HepG2 (cell line): ENCODE results near the gene INTS4. TPM values are rescaled to one million over a fixed set of nuclear protein-coding genes. Genes with fewer than 3 reads are reported as not detected.

ENCODE experiments used
- HNRNPL ChIP-seq: fragments of 200-400 bp; formaldehyde crosslinking; IDR thresholded peaks from 2 replicates; pipeline ENCODE4 v1.6.1; 2017; ENCODE audit warnings: mild to moderate bottlenecking, low read depth, low read length
- HOXA3 ChIP-seq: sonication (generic); formaldehyde crosslinking; IDR thresholded peaks from 2 replicates; pipeline ENCODE4 v1.5.0; 2020; ENCODE audit warnings: missing genetic modification reagents
- MIER2 ChIP-seq: IDR thresholded peaks from 2 replicates; pipeline ENCODE4 v1.6.1; 2016; ENCODE audit warnings: missing biosample characterization, missing genetic modification reagents
- PAX8 ChIP-seq: sonication (generic); formaldehyde crosslinking; IDR thresholded peaks from 2 replicates; pipeline ENCODE4 v1.8.0; 2022; ENCODE audit warnings: mild to moderate bottlenecking, missing genetic modification reagents, borderline replicate concordance
- SCMH1 ChIP-seq: sonication (generic); formaldehyde crosslinking; IDR thresholded peaks from 2 replicates; pipeline ENCODE4 v1.9.0; 2021; ENCODE audit warnings: missing genetic modification reagents, mild to moderate bottlenecking, borderline replicate concordance
- XBP1 ChIP-seq: sonication (generic); formaldehyde crosslinking; IDR thresholded peaks from 2 replicates; pipeline ENCODE4 v1.5.0; 2020; ENCODE audit warnings: missing genetic modification reagents
- ZNF775 ChIP-seq: sonication (generic); formaldehyde crosslinking; IDR thresholded peaks from 2 replicates; pipeline ENCODE4 v1.4.0; 2020; ENCODE audit warnings: missing genetic modification reagents, mild to moderate bottlenecking, moderate library complexity, borderline replicate concordance
- ZNF782 ChIP-seq: sonication (generic); formaldehyde crosslinking; IDR thresholded peaks from 2 replicates; pipeline ENCODE4 v1.4.0; 2020; ENCODE audit warnings: missing genetic modification reagents, mild to moderate bottlenecking, borderline replicate concordance
- polyA plus RNA-seq, 8 experiments: library from polyadenylated mRNA; depleted of rRNA in 3 of 8; stranded (reverse) in 7 of 8; unstranded in 1 of 8; fragments of >200 nt; fragmentation: Illumina TruSeq in 4 of 8; extraction: Trizol in 4 of 8; gene quantifications; 2 replicates each; pipeline versions ENCODE4 v1.2.1 to v1.2.3, GENCODE V29; 2011 to 2016; ENCODE audit warnings: low read depth in 4 of 8, missing spikeins in 1 of 8, mixed read lengths in 1 of 8; ENCODE audit not compliant: insufficient read depth in 1 of 8
- total RNA-seq, 5 experiments: library from RNA; depleted of rRNA; stranded (reverse); fragments of >200 nt; fragmentation: Illumina TruSeq; extraction: Trizol; gene quantifications; 2 replicates each; pipeline ENCODE4 v1.2.3, GENCODE V29; 2016; ENCODE audit warnings: low read depth in 1 of 5
- TF ChIP-seq, protein P1 (sequence below): sonication (generic); formaldehyde crosslinking; IDR thresholded peaks from 2 replicates; pipeline ENCODE4 v1.9.0; 2021; ENCODE audit warnings: missing genetic modification reagents, borderline replicate concordance
- TF ChIP-seq, protein P2 (sequence below): sonication (generic); formaldehyde crosslinking; conservative IDR thresholded peaks from 2 replicates; pipeline ENCODE4 v1.4.0; 2020; ENCODE audit warnings: missing genetic modification reagents
- TF ChIP-seq, protein P3 (sequence below): sonication (generic); formaldehyde crosslinking; IDR thresholded peaks from 2 replicates; pipeline ENCODE4 v1.9.0; 2021; ENCODE audit warnings: missing genetic modification reagents, borderline replicate concordance
- TF ChIP-seq, protein P4 (sequence below): IDR thresholded peaks from 2 replicates; pipeline ENCODE4 v1.6.1; 2012; ENCODE audit warnings: low read length, improper control_type of control experiment
- TF ChIP-seq, protein P5 (sequence below): sonication (generic); formaldehyde crosslinking; IDR thresholded peaks from 2 replicates; pipeline ENCODE4 v1.5.0; 2020; ENCODE audit warnings: missing genetic modification reagents, mild to moderate bottlenecking, borderline replicate concordance

The INTS4 gene
- total and polyA plus RNA-seq, 2 of the 13 experiments (the other 11 are each of a cell fraction or from before 2014, with no cell fraction given), result 37.3 to 44.8 TPM

DNA sequence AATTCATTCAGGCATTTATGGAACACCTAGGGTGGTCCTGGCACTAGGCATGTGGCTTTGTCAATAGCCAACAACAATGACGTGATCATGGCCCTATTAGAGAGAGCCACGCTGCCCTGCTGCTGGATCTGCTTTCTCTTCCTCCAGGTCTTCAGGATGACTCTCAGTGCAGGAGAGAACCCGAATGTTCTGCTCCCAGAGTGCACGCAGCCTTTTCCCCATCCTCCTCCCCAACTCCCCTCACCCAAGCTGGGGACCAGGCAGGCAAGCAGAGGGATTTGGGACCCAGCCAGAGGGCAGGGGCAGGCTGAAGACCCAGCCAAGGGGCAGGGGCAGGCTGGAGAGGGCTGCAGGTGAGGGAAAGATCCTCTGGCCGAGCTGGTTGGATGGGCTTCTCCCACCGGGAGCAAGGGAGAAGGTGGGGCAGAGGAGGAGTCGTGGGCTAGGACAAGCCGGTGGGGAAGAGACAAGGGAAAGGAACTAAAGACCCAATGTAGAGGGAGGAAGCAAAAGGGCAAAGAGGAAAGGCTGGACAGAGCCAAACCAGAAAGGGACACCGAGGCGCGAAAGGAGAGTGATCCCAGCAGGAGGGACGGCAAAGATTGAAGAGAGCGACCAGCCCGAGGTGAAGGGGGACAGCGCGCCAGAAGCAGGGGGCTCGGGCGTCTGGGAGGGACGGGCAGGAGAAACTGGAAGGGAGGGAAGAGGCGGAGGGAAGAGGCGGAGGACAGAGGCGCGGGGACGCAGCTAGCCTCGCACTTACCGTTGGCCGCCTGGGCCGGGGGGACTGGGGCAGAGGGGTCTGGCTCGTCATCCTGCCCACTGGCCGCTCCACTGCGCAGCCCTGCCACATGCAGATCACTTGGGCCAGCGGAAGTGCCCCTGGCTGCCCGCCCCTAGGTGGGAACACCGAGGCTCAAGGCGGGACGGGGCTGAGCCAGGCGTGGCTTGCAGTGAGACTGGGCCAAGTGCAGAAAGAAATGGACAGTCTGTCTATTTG, 28.2 kb upstream of the INTS4 start, which contains the start of gene KCTD14 (continued):
- TF ChIP-seq, protein P1, sequence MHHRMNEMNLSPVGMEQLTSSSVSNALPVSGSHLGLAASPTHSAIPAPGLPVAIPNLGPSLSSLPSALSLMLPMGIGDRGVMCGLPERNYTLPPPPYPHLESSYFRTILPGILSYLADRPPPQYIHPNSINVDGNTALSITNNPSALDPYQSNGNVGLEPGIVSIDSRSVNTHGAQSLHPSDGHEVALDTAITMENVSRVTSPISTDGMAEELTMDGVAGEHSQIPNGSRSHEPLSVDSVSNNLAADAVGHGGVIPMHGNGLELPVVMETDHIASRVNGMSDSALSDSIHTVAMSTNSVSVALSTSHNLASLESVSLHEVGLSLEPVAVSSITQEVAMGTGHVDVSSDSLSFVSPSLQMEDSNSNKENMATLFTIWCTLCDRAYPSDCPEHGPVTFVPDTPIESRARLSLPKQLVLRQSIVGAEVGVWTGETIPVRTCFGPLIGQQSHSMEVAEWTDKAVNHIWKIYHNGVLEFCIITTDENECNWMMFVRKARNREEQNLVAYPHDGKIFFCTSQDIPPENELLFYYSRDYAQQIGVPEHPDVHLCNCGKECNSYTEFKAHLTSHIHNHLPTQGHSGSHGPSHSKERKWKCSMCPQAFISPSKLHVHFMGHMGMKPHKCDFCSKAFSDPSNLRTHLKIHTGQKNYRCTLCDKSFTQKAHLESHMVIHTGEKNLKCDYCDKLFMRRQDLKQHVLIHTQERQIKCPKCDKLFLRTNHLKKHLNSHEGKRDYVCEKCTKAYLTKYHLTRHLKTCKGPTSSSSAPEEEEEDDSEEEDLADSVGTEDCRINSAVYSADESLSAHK (CRISPR knock-in tag), result no peak
- TF ChIP-seq, protein P2, sequence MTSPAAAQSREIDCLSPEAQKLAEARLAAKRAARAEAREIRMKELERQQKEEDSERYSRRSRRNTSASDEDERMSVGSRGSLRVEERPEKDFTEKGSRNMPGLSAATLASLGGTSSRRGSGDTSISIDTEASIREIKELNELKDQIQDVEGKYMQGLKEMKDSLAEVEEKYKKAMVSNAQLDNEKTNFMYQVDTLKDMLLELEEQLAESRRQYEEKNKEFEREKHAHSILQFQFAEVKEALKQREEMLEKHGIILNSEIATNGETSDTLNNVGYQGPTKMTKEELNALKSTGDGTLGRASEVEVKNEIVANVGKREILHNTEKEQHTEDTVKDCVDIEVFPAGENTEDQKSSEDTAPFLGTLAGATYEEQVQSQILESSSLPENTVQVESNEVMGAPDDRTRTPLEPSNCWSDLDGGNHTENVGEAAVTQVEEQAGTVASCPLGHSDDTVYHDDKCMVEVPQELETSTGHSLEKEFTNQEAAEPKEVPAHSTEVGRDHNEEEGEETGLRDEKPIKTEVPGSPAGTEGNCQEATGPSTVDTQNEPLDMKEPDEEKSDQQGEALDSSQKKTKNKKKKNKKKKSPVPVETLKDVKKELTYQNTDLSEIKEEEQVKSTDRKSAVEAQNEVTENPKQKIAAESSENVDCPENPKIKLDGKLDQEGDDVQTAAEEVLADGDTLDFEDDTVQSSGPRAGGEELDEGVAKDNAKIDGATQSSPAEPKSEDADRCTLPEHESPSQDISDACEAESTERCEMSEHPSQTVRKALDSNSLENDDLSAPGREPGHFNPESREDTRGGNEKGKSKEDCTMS, result no peak
- peak; percentile 55; the same call in 1 of the 2 replicates for TF ChIP-seq HOXA3
- TF ChIP-seq XBP1 (CRISPR knock-in tag), result no peak
- no peak for TF ChIP-seq PAX8 (CRISPR knock-in tag)
- TF ChIP-seq MIER2 (CRISPR knock-in tag), result no peak
- TF ChIP-seq SCMH1 (CRISPR knock-in tag), result no peak
- TF ChIP-seq HNRNPL, result peak; percentile 84
- TF ChIP-seq, protein P3, sequence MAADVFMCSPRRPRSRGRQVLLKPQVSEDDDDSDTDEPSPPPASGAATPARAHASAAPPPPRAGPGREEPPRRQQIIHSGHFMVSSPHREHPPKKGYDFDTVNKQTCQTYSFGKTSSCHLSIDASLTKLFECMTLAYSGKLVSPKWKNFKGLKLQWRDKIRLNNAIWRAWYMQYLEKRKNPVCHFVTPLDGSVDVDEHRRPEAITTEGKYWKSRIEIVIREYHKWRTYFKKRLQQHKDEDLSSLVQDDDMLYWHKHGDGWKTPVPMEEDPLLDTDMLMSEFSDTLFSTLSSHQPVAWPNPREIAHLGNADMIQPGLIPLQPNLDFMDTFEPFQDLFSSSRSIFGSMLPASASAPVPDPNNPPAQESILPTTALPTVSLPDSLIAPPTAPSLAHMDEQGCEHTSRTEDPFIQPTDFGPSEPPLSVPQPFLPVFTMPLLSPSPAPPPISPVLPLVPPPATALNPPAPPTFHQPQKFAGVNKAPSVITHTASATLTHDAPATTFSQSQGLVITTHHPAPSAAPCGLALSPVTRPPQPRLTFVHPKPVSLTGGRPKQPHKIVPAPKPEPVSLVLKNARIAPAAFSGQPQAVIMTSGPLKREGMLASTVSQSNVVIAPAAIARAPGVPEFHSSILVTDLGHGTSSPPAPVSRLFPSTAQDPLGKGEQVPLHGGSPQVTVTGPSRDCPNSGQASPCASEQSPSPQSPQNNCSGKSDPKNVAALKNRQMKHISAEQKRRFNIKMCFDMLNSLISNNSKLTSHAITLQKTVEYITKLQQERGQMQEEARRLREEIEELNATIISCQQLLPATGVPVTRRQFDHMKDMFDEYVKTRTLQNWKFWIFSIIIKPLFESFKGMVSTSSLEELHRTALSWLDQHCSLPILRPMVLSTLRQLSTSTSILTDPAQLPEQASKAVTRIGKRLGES, result no peak
- 0 out of 2 replicates have a peak, but pooled peaks have one; percentile 37 for TF ChIP-seq ZNF782 (CRISPR knock-in tag)
- TF ChIP-seq, protein P4, sequence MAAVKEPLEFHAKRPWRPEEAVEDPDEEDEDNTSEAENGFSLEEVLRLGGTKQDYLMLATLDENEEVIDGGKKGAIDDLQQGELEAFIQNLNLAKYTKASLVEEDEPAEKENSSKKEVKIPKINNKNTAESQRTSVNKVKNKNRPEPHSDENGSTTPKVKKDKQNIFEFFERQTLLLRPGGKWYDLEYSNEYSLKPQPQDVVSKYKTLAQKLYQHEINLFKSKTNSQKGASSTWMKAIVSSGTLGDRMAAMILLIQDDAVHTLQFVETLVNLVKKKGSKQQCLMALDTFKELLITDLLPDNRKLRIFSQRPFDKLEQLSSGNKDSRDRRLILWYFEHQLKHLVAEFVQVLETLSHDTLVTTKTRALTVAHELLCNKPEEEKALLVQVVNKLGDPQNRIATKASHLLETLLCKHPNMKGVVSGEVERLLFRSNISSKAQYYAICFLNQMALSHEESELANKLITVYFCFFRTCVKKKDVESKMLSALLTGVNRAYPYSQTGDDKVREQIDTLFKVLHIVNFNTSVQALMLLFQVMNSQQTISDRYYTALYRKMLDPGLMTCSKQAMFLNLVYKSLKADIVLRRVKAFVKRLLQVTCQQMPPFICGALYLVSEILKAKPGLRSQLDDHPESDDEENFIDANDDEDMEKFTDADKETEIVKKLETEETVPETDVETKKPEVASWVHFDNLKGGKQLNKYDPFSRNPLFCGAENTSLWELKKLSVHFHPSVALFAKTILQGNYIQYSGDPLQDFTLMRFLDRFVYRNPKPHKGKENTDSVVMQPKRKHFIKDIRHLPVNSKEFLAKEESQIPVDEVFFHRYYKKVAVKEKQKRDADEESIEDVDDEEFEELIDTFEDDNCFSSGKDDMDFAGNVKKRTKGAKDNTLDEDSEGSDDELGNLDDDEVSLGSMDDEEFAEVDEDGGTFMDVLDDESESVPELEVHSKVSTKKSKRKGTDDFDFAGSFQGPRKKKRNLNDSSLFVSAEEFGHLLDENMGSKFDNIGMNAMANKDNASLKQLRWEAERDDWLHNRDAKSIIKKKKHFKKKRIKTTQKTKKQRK, result no peak
- TF ChIP-seq, protein P5, sequence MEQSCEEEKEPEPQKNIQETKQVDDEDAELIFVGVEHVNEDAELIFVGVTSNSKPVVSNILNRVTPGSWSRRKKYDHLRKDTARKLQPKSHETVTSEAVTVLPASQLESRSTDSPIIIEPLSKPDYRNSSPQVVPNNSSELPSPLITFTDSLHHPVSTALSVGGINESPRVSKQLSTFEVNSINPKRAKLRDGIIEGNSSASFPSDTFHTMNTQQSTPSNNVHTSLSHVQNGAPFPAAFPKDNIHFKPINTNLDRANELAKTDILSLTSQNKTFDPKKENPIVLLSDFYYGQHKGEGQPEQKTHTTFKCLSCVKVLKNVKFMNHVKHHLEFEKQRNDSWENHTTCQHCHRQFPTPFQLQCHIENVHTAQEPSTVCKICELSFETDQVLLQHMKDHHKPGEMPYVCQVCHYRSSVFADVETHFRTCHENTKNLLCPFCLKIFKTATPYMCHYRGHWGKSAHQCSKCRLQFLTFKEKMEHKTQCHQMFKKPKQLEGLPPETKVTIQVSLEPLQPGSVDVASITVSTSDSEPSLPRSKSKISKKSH (CRISPR knock-in tag), result peak; percentile 13; the same call in 1 of the 2 replicates
- no peak for TF ChIP-seq ZNF775
